GM18868 (cell line): ENCODE results near the gene SLC2A4.
"Not testable (repeated sequence)": the region's sequence is repeated elsewhere in the genome, so short reads cannot be mapped to it uniquely, and the experiment has no call there.

Source experiments
- ATAC-seq: cut with Tn5 transposase; IDR thresholded peaks from one replicate; pipeline ENCODE4 v1.9.1; 2021; ENCODE audit warnings: mild to moderate bottlenecking, moderate library complexity; ENCODE audit not compliant: unreplicated experiment

SLC2A4 gene

GRCh38 chr17:7281074-7281952 lies at the start of gene SLC2A4:
Gene SLC2A4, plus strand, starts transcription at chr17:7281718. Its CDS starts 217 bp downstream, at chr17:7281935.
- ATAC-seq: peak; percentile 56

- ATAC-seq: no peak
Observed at GRCh38 chr17:7232114-7232513, 49.4 kb upstream of the SLC2A4 start.

- ATAC-seq: no peak
Observed at GRCh38 chr17:7233701-7234082, 47.8 kb upstream of the SLC2A4 start.

- ATAC-seq: peak; percentile 55
Observed at GRCh38 chr17:7234083-7234951, 47.2 kb upstream of the SLC2A4 start, which contains the start of gene DVL2. Gene DVL2, minus strand, starts transcription at chr17:7234517. Its CDS starts 255 bp downstream, at chr17:7234262.

- no peak for ATAC-seq
Observed at GRCh38 chr17:7235693-7236665, 45.5 kb upstream of the SLC2A4 start.

- ATAC-seq: no peak
Observed at GRCh38 chr17:7236808-7237207, 44.7 kb upstream of the SLC2A4 start.

- ATAC-seq: no peak
Observed at GRCh38 chr17:7237266-7237760, 44.2 kb upstream of the SLC2A4 start.

GRCh38 chr17:7237761-7238419 lies 43.6 kb upstream of the SLC2A4 start:
- ATAC-seq: no peak

GRCh38 chr17:7238420-7239090 lies 43.0 kb upstream of the SLC2A4 start:
- ATAC-seq: no peak

GRCh38 chr17:7239091-7240027 lies 42.2 kb upstream of the SLC2A4 start, which contains the start of gene PHF23:
Gene PHF23, minus strand, starts transcription at chr17:7239457. Its CDS starts 178 bp downstream, at chr17:7239279.
- ATAC-seq: peak; percentile 52

- ATAC-seq: no peak
Observed at GRCh38 chr17:7240375-7240774, 41.1 kb upstream of the SLC2A4 start.

GRCh38 chr17:7241090-7241733 lies 40.3 kb upstream of the SLC2A4 start:
- no peak for ATAC-seq

- no peak for ATAC-seq
Observed at GRCh38 chr17:7241783-7242716, 39.5 kb upstream of the SLC2A4 start, which contains the start of gene GABARAP. Gene GABARAP, minus strand, starts transcription at chr17:7242449. Its CDS starts 119 bp downstream, at chr17:7242330.

GRCh38 chr17:7242717-7243452 lies 38.6 kb upstream of the SLC2A4 start:
- ATAC-seq: no peak

- ATAC-seq: no peak
Observed at GRCh38 chr17:7243453-7243729, 38.1 kb upstream of the SLC2A4 start.

GRCh38 chr17:7243838-7244237 lies 37.7 kb upstream of the SLC2A4 start:
- not testable (repeated sequence) for ATAC-seq
